ELF-1 (cell line): ENCODE measurements around the gene HIC1.
A peak's percentile ranks its signal among the peaks of the same experiment; 100 is the strongest.

Source experiments
- DNase-seq: peaks from one replicate; pipeline ENCODE4 v3.0.0-alpha.2; 2016; ENCODE audit warnings: low read depth, low spot score

The HIC1 gene

DNA sequence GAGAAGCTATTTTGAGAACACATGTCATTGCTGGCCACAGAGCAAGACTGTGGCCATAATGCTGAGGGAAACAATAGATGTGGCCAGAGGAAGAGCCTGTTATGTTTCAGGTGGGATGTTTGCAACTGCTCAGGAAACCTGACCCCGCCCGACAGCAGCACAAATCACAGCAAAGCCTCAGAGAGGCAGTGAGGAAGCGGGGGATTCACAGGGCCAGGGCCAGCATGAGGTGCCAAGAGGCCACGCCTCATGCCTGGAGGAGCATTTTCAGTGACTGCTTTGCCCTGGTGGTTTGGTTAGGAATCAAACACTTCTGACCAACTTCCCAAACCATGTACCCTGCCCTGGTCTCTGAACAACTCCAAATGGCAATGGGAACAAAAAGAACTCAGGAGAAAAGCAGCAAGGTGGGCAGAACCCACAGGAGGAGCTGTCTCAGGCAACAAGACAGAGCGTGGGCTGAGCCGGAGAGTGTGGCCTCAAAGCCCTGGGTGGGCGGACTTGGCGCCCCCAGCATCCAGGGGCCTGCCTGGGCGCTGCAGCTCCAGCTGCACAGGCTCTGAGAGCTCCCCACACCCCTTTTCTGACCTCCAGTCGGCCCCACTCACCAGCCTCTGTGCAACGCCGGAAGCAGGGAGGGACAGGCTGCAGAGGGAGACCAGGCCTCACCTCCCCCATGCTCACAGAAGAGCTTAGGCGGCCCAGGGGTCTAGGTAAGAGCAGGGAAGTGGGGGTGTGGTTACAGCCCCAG, 20.6 kb downstream of the HIC1 start:
- peak; percentile 54 for DNase-seq

DNA sequence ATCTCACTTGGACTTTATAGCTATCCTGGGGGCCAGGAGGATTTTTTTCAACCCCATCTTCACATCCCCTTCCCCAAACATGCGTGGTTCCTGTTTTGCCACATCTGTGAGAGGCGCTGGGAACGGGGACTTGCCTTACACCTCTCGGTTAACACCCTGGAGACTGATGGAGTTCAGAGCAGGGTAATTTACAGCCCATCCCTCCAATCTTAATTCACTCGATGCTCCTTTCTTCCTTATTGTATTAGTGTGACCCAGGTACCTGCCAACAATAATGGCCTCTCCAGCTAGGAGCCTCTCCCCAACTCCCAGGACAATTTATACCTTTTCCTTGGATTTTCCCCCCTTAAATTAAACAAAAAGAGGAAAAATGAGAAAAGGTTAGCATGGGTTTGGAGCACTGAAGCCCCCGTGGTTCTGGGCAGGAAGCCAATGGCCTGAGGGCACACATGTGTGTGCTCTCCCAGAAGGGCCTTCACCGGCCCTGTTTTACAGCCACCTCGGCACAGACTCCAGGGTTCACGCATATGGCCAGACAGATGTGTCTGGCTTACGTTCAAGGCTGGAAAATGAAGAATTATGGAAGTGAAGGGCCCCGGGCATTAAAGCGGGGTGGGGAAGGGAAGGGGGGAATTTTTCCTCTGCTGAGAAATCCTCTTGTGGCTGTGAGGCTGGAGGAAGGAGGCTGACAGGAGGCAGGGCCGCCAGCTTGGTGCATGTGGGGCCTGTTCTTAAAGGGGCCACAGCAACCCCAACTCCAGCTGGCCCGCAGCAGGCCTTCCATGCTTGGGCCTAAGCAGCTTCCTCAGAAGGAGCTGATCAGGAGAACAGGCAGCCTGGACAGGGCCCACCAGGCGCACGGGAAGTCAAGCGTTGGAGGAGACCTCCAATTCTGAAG, 21.4 kb downstream of the HIC1 start:
- no peak for DNase-seq

- no peak for DNase-seq
Observed at GRCh38 chr17:2077040-2077439, 22.1 kb downstream of the HIC1 start.

- DNase-seq: no peak
Observed at GRCh38 chr17:2081564-2081963, 26.7 kb downstream of the HIC1 start.

DNA sequence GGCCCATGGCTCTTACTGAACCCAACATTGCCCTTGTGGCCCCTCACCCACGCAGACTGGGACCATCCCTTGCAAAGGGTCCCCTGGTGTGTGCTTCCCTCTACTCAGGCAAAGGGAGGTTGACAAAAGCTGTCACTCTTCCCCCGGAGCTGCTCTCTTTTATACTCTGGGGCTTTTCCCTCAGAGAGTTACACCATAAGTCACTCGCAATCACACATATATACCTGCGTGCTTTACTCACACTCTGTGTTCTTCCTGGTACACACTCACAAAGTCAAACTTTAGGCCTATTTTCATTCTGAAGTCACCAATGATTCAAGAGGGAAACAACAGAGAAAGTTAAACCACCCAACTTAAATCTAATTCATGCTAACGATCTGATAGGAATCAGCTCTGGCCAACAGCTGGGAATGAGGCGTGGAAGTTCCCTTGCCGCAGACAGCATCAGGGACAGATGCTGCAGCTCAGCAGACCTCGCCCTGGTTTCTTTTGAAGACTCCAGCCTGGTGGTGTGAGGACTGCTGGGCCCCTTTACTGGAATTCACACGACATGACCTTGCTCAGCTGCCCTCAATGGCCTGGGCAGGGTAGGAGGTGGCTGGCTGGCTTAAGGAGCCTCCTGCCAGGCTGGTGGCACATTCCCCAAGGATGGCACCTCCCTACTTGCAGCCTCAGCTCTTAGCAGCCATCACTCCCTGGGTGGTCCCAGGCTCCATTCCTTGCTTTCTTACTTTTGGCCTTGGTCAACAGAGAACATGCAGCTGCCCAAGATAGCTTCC, 27.3 kb downstream of the HIC1 start:
- no peak for DNase-seq

DNA sequence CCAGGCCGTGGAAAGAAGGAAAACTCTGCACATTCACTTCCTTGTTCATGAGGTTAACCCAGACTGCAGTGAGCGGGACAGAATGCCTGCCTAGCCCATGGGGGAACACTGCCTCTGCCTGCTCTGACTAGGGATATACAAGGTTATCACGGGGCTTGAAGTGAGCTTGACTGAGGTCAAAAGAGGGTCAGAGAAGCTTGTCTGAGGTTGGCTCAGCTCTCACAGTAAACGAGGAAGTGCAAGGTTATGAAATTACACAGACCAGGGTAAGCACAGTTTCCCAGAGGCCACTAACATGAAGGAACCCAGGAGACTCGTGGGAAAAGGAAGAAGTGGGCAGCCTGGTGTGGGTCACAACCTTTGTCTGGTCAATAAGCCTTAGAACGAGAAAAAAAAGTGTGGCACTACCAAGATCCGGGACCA, 28.7 kb downstream of the HIC1 start:
- no peak for DNase-seq

DNA sequence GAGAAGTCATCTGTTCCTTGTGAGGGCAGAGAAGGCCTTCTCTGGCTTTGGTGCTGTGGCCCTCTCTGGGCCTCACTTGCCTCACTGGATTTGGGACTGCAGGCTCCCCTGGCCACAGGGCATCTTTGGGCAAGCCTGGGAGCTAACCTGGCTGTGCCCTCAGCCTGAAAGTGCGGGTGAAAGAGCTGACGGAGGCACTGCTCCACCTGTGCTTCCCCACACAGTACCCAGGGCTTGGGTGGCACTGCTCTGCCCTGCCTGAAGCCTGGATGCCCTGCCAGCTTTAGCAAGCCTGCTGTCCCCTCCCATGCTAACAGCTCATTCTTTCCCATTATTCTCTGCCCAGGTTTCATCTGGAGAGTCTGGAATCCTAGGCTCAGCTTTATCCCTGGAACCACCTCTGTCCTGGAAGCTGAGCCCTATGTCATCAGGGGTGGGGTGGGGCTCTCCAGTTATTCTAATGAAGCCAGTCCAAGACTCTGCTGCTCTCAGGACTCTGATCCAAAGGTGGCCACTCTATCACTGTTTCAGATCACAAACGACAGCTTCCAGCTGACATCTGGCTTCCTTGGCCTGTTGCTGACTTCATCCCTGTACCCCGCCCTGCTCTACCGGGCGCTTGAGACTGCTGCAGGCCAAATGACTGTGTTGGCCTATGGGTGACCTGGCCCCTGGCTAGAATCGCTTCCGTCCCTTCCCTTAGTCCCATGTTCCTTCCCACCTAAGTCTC, 29.3 kb downstream of the HIC1 start:
- DNase-seq: peak; percentile 66

DNA sequence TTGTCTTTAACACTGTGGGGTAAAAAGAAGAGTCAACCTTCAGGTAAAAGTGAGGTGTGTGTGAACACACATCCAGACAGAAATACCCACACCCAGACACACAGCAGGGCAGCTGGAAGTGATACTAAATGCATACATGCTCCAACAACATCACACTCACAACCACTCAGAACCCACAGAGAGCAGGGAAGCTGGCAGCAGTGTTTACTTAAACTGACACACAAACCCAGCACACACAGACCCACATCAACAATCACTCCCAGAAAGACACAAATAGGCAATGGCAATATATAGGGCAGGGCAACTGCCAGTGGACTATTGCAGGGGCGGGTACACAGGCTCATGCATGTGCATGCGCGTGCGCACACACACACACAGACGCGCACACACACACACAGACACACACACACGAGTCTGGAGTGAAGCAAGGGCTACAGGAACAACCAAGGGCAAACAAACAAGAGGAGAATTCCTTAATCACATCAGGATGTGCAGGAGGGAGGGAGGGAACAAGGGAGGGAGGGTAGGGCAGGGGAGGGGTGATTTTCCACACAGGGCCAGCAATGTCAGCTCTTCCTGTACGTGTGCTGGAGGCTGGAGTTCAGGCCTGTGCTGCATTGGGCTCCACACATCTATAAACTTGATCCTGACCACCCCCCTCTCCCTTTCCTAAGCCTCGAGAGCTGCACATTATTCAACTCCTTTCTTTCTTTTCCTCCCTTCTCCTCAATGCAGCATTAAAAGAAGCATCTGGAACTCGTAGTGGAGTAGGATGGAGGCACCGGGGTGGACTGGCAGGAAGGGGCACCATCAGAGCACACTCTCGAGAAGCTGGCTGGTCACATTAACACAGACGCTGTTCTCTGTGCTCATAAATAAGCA, 30.1 kb downstream of the HIC1 start:
- no peak for DNase-seq

DNA sequence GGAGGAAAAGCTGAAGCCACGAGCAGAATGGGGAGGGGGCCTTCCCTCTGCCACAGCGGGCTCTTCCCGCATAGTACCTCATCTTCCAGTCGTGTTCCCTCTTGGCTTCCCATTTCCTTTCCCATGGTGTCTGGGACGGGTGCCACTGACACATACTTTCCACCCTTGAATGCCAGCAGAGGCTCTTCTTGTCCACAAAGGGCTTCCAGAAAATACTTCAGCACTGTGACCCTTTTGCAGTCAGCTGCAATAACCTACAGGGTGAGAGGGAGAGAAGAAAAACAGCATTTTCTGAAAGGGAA, 30.7 kb downstream of the HIC1 start:
- no peak for DNase-seq

- DNase-seq: no peak
Observed at GRCh38 chr17:2086306-2086705, 31.4 kb downstream of the HIC1 start.

DNA sequence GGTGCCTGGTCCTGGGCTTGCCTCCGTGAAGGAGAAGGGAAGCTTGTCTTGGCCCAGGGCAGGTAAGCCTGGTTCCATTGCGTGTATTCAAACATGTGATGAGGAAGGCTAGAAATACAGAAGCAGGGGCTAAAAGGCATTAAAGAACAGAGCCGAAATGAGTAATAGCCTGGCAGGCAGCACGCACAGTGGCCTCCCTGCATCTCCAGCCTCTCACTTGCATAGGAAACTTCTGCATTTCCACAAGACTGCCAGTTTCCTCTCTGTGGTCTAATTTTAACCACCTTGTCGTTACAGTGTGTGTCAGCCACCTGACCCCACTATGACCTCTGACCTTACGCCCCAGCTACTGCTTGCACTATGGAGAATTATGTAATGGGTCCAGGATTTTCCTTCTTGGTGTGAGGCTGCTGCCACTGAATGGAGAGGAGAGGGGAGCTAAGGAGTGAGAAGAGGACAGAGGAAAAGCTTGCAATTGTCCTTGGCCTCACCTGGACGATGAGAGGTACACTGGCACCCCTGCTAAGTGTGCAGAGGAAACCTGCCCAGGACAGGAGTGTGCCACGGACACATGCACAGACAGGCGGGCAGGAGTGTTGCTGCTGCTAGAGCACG, 32.8 kb downstream of the HIC1 start:
- no peak for DNase-seq

GRCh38 chr17:2089021-2089422, 34.1 kb downstream of the HIC1 start:
- no peak for DNase-seq

DNA sequence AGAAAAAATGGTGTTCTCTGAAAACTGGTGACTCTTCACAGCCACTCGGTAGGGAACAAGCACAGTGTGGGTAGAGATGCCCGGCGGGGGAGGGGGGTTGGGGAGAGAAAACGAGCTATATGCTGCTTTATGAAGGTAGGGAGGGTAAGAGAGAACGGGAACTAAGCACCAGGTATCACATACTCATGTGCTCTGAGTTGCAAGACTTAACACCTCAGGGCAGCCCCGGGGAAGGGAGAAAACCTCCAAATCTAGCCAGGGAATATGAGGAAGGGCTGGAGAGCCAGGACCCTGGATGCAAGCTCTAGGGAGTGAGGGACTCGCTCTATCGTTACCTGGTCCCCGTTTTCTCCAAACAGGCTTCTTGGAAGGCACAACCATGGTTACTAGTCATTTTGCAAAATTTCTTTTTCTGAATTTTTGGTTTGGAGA, 35.3 kb downstream of the HIC1 start:
- DNase-seq: no peak

- DNase-seq: peak; percentile 73
Observed at GRCh38 chr17:2090804-2091534, 36.1 kb downstream of the HIC1 start.

- DNase-seq: no peak
Observed at GRCh38 chr17:2092253-2092652, 37.4 kb downstream of the HIC1 start.

- no peak for DNase-seq
Observed at GRCh38 chr17:2093349-2093748, 38.4 kb downstream of the HIC1 start.

GRCh38 chr17:2094891-2095535, 40.1 kb downstream of the HIC1 start:
- peak; percentile 56 for DNase-seq

GRCh38 chr17:2095536-2095910, 40.6 kb downstream of the HIC1 start:
- no peak for DNase-seq
